WTC11 (cell line): ENCODE measurements around the gene USP22.

Experiments used
- CREB1 ChIP-seq: sonication (generic); formaldehyde crosslinking; IDR thresholded peaks from 2 replicates; pipeline ENCODE4 v1.8.0; 2023; ENCODE audit warnings: mild to moderate bottlenecking, missing genetic modification reagents
- HMGA2 ChIP-seq: fragments of 250-450 bp; sonication (Bioruptor Pico); IDR thresholded peaks from 2 replicates; pipeline ENCODE4 v1.4.0; 2021; ENCODE audit warnings: mild to moderate bottlenecking, moderate library complexity
- MAX ChIP-seq: sonication (generic); formaldehyde crosslinking; IDR thresholded peaks from 2 replicates; pipeline ENCODE4 v1.8.0; 2022; ENCODE audit warnings: mild to moderate bottlenecking, missing genetic modification reagents
- MYBL2 ChIP-seq: sonication (generic); formaldehyde crosslinking; IDR thresholded peaks from 2 replicates; pipeline ENCODE4 v1.8.1; 2023; ENCODE audit warnings: mild to moderate bottlenecking, moderate library complexity, missing genetic modification reagents
- NFYB ChIP-seq: sonication (generic); formaldehyde crosslinking; conservative IDR thresholded peaks from 2 replicates; pipeline ENCODE4 v1.8.0; 2022; ENCODE audit warnings: low read depth, missing genetic modification reagents
- PRDM15 ChIP-seq: sonication (generic); formaldehyde crosslinking; IDR thresholded peaks from 2 replicates; pipeline ENCODE4 v1.8.0; 2022; ENCODE audit warnings: missing genetic modification reagents
- PREB ChIP-seq: sonication (generic); formaldehyde crosslinking; IDR thresholded peaks from 2 replicates; pipeline ENCODE4 v1.8.1; 2022; ENCODE audit warnings: mild to moderate bottlenecking, missing genetic modification reagents, moderate library complexity, borderline replicate concordance
- TCF7 ChIP-seq: sonication (generic); formaldehyde crosslinking; IDR thresholded peaks from 2 replicates; pipeline ENCODE4 v1.8.0; 2022; ENCODE audit warnings: mild to moderate bottlenecking, low read depth, missing genetic modification reagents, moderate library complexity
- TF ChIP-seq, protein P1 (sequence below): fragments of 200-600 bp; IDR thresholded peaks from 2 replicates; pipeline ENCODE4 v1.8.0; 2022; ENCODE audit warnings: antibody characterized with exemption
- TF ChIP-seq, protein P2 (sequence below): sonication (generic); formaldehyde crosslinking; IDR thresholded peaks from 2 replicates; pipeline ENCODE4 v1.8.1; 2023; ENCODE audit warnings: mild to moderate bottlenecking, missing genetic modification reagents, borderline replicate concordance
- TF ChIP-seq, protein P3 (sequence below): sonication (generic); formaldehyde crosslinking; IDR thresholded peaks from 2 replicates; pipeline ENCODE4 v1.8.1; 2023; ENCODE audit warnings: mild to moderate bottlenecking, missing genetic modification reagents, moderate library complexity

GRCh38 chr17:20966870-20967269 lies 75.9 kb downstream of the USP22 start:
- TF ChIP-seq MAX (CRISPR knock-in tag): no peak
- TF ChIP-seq, protein P1, sequence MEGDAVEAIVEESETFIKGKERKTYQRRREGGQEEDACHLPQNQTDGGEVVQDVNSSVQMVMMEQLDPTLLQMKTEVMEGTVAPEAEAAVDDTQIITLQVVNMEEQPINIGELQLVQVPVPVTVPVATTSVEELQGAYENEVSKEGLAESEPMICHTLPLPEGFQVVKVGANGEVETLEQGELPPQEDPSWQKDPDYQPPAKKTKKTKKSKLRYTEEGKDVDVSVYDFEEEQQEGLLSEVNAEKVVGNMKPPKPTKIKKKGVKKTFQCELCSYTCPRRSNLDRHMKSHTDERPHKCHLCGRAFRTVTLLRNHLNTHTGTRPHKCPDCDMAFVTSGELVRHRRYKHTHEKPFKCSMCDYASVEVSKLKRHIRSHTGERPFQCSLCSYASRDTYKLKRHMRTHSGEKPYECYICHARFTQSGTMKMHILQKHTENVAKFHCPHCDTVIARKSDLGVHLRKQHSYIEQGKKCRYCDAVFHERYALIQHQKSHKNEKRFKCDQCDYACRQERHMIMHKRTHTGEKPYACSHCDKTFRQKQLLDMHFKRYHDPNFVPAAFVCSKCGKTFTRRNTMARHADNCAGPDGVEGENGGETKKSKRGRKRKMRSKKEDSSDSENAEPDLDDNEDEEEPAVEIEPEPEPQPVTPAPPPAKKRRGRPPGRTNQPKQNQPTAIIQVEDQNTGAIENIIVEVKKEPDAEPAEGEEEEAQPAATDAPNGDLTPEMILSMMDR: no peak
- TF ChIP-seq, protein P2, sequence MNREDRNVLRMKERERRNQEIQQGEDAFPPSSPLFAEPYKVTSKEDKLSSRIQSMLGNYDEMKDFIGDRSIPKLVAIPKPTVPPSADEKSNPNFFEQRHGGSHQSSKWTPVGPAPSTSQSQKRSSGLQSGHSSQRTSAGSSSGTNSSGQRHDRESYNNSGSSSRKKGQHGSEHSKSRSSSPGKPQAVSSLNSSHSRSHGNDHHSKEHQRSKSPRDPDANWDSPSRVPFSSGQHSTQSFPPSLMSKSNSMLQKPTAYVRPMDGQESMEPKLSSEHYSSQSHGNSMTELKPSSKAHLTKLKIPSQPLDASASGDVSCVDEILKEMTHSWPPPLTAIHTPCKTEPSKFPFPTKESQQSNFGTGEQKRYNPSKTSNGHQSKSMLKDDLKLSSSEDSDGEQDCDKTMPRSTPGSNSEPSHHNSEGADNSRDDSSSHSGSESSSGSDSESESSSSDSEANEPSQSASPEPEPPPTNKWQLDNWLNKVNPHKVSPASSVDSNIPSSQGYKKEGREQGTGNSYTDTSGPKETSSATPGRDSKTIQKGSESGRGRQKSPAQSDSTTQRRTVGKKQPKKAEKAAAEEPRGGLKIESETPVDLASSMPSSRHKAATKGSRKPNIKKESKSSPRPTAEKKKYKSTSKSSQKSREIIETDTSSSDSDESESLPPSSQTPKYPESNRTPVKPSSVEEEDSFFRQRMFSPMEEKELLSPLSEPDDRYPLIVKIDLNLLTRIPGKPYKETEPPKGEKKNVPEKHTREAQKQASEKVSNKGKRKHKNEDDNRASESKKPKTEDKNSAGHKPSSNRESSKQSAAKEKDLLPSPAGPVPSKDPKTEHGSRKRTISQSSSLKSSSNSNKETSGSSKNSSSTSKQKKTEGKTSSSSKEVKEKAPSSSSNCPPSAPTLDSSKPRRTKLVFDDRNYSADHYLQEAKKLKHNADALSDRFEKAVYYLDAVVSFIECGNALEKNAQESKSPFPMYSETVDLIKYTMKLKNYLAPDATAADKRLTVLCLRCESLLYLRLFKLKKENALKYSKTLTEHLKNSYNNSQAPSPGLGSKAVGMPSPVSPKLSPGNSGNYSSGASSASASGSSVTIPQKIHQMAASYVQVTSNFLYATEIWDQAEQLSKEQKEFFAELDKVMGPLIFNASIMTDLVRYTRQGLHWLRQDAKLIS (CRISPR knock-in tag): no peak
- TF ChIP-seq TCF7: no peak
- no peak for TF ChIP-seq HMGA2 (CRISPR knock-in tag)
- TF ChIP-seq MYBL2 (CRISPR knock-in tag): no peak
- no peak for TF ChIP-seq CREB1 (CRISPR knock-in tag)
- TF ChIP-seq, protein P3, sequence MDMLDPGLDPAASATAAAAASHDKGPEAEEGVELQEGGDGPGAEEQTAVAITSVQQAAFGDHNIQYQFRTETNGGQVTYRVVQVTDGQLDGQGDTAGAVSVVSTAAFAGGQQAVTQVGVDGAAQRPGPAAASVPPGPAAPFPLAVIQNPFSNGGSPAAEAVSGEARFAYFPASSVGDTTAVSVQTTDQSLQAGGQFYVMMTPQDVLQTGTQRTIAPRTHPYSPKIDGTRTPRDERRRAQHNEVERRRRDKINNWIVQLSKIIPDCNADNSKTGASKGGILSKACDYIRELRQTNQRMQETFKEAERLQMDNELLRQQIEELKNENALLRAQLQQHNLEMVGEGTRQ (CRISPR knock-in tag): no peak
- no peak for TF ChIP-seq NFYB (CRISPR knock-in tag)
- TF ChIP-seq PREB: no peak
- no peak for TF ChIP-seq PRDM15
